ENCODE measurements around the gene MORN2. TPM values are rescaled to one million over a fixed set of nuclear protein-coding genes. Genes with fewer than 3 reads are reported as not detected.

MORN2 gene
- total RNA-seq, 2 donors from 2014 or later = 6.4 to 6.9 TPM

DNA sequence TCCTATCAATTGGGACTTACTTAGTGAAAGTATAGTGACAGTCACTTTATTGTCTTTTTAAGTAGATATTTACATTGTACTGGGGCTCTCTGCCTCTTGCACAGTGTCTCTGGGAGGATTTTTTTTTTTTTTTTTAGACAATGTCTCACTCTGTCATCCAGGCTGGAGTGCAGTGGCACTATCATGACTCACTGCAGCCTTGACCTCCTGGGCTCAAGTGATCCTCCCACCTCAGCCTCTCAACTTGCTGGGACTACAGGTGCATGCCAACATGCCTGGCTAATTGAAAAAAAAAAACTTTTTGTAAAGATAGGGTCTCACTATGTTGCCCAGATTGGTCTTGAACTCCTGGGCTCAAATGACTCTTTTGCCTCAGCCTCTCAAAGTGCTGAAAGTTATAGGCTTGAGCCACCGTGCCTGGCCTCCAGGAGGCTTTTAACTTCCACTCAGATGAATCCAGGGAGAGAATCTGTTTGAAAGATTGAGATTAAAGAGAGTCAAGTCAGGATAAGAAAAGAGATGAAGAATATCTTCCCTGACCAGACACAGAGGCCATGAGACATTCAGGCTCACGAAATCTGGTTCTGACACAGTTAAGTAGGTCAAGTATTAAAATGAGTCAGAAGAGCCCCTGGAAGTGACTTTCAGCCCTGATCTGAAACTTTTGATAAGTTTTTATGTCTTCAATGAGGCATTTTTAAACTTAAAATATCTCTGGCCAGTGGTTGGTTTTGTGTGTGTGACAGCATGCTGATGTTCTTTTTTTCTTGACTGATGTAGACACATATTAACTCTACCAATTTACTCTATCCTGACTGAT is 32.2 kb downstream of the MORN2 start:
- Mint-ChIP-seq H3K27ac (peak overlapping the region in 1 of 2 donors; percentile 63), H3K36me3 (no peaks in the 10 kb centered on the region), H3K4me3 (peak overlapping the region; percentile 63), H3K4me1 (ENCODE audit: low read depth in 2 of 2) (peaks cover 6 to 16% of the 10 kb centered on the region in 2 donors), H3K9me3 (no peaks in the 10 kb centered on the region), H3K27me3 (peaks cover 0 to 6% of the 10 kb centered on the region in 2 donors)
- DNase-seq (ENCODE audit: low spot score) = no peak
- peak; percentile 73 to 89 for ATAC-seq

- Mint-ChIP-seq H3K27me3 (peaks cover 0 to 3% of the 10 kb centered on the region in 2 donors), H3K4me3 (no peak overlapping the region), H3K9me3 (no peaks in the 10 kb centered on the region), H3K4me1 (ENCODE audit: low read depth in 2 of 2) (peaks cover 6 to 16% of the 10 kb centered on the region in 2 donors), H3K27ac (no peak overlapping the region), H3K36me3 (no peaks in the 10 kb centered on the region)
- no peak for DNase-seq (ENCODE audit: low spot score)
- ATAC-seq = no peak
Observed at GRCh38 chr2:38909872-38910271, 34.1 kb downstream of the MORN2 start.

DNA sequence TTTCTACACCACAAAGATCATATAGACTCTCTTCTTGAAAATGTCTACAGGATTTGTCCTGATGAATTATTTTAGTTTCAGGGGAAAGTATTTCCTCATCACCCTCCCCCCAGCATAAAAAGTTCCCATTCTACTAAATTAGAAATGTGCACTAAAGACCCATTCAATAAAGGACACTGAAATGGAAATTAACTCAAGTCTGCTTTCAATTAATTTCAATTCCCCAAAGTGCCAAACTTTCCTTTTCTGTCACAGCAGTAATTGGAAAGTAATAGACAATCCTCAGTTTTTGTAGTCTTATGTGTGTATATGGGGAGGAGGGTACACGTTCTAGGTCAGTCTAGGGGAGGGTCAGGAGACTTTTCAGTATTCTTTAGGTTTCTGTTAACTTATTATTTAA is 35.4 kb downstream of the MORN2 start:
- no peak overlapping the region for H3K27ac Mint-ChIP-seq
- H3K4me3 Mint-ChIP-seq = no peak overlapping the region
- peaks cover 0 to 3% of the 10 kb centered on the region in 2 donors for H3K27me3 Mint-ChIP-seq
- H3K4me1 Mint-ChIP-seq (ENCODE audit: low read depth in 2 of 2) = peaks cover 6 to 16% of the 10 kb centered on the region in 2 donors
- DNase-seq (ENCODE audit: low spot score) (no peak), ATAC-seq (no peak)
- H3K9me3 Mint-ChIP-seq = no peaks in the 10 kb centered on the region
- H3K36me3 Mint-ChIP-seq = no peaks in the 10 kb centered on the region

GRCh38 chr2:38912619-38913018 is 36.8 kb downstream of the MORN2 start:
- Mint-ChIP-seq H3K27me3 (peaks cover 0 to 3% of the 10 kb centered on the region in 2 donors), H3K4me1 (ENCODE audit: low read depth in 2 of 2) (peaks cover 6 to 14% of the 10 kb centered on the region in 2 donors), H3K36me3 (no peaks in the 10 kb centered on the region), H3K9me3 (no peaks in the 10 kb centered on the region), H3K4me3 (no peak overlapping the region), H3K27ac (no peak overlapping the region)
- DNase-seq (ENCODE audit: low spot score) (no peak), ATAC-seq (no peak)

DNA sequence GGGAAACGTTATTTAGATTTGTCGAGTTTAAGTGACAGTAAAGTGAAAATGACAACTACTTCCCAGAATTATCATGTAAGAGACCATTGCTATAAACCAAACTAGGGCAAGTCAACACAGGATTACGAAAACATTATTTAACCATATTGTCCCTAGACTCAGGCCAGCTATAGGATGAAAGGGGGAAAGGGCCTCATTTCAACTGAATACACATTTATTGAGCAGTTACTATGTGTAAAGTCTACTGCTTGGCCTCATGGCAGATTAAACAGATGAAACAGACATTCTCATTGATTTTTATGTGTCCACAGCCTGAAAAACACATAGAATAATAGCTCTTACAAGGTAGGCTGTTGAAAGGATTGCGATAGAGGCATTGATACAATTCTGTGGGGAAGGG is 46.6 kb downstream of the MORN2 start:
- no peak overlapping the region for H3K27ac Mint-ChIP-seq
- DNase-seq (ENCODE audit: low spot score) = no peak
- no peaks in the 10 kb centered on the region for H3K9me3 Mint-ChIP-seq
- no peaks in the 10 kb centered on the region for H3K4me1 Mint-ChIP-seq (ENCODE audit: low read depth in 2 of 2)
- no peak overlapping the region for H3K4me3 Mint-ChIP-seq
- H3K36me3 Mint-ChIP-seq = no peaks in the 10 kb centered on the region
- no peak for ATAC-seq
- peaks cover 15 to 19% of the 10 kb centered on the region in 2 donors for H3K27me3 Mint-ChIP-seq

DNA sequence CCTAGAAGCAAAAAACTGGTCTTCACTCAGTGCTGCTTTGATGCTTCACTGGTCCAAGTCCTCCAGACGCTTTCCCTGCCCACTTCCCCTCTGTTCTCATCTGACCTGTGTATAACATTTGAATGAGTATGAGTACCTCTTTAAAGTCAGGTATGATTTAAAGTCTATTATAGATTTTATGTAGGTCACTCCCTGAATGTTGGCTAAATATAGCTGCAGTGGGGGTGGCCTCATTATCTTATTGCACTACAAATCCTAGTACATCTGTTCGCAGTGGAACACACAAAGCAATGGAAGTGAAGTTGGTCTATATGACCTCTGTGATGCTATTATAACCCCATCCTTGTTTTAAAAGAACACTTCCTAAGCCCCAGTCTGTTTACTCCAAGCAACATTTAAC is 47.1 kb downstream of the MORN2 start:
- Mint-ChIP-seq H3K9me3 (no peaks in the 10 kb centered on the region), H3K4me1 (ENCODE audit: low read depth in 2 of 2) (no peaks in the 10 kb centered on the region), H3K36me3 (no peaks in the 10 kb centered on the region), H3K4me3 (no peak overlapping the region), H3K27me3 (peaks cover 15 to 19% of the 10 kb centered on the region in 2 donors), H3K27ac (no peak overlapping the region)
- no peak for DNase-seq (ENCODE audit: low spot score)
- ATAC-seq = no peak

DNA sequence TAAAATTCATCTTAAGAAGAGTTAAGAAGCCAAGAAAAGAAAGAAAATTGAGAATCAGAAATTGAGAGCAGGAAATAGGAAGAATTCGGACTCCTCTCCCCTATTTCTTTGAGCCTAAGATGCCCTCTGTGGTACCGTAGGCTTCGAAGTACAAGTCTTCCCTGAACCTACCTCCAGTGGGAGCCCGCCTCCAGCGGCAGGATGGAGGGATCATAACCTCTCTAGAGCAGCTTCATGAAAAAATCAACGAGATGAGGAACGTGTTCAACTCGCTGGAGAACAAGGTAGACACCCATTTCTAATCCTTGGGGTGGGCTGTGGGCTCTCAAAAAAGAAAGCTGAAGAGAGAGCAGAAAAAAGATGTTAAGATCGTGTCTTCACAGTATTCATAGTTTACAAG is 50.2 kb downstream of the MORN2 start:
- no peaks in the 10 kb centered on the region for H3K4me1 Mint-ChIP-seq (ENCODE audit: low read depth in 2 of 2)
- peaks cover 15 to 21% of the 10 kb centered on the region in 2 donors for H3K27me3 Mint-ChIP-seq
- no peaks in the 10 kb centered on the region for H3K36me3 Mint-ChIP-seq
- H3K27ac Mint-ChIP-seq = no peak overlapping the region
- H3K9me3 Mint-ChIP-seq = no peaks in the 10 kb centered on the region
- DNase-seq (ENCODE audit: low spot score) (no peak), ATAC-seq (no peak)
- H3K4me3 Mint-ChIP-seq = no peak overlapping the region

GRCh38 chr2:38930600-38930999 is 54.8 kb downstream of the MORN2 start:
- H3K27ac Mint-ChIP-seq = no peak overlapping the region
- H3K4me1 Mint-ChIP-seq (ENCODE audit: low read depth in 2 of 2) = no peaks in the 10 kb centered on the region
- DNase-seq (ENCODE audit: low spot score) (no peak), ATAC-seq (no peak)
- no peaks in the 10 kb centered on the region for H3K36me3 Mint-ChIP-seq
- H3K9me3 Mint-ChIP-seq = no peaks in the 10 kb centered on the region
- H3K27me3 Mint-ChIP-seq = peaks cover 13 to 16% of the 10 kb centered on the region in 2 donors
- no peak overlapping the region for H3K4me3 Mint-ChIP-seq

Other genes starting within 250 kb of the MORN2 start
- 10 to 100 TPM; 19.9 to 50.0 TPM for gene GALM, start 209.9 kb upstream of the MORN2 start, total RNA-seq
- 100 to 1,000 TPM; 238 to 389 TPM for gene SRSF7, start 124.6 kb upstream of the MORN2 start, total RNA-seq
- gene GEMIN6, start 97.8 kb upstream of the MORN2 start, total RNA-seq = 10 to 100 TPM; 16.4 to 23.1 TPM
- 10 to 100 TPM; 17.5 to 37.7 TPM for gene DHX57, start within 50 bp of the MORN2 start, total RNA-seq
- under 1 TPM in 1 of 2 donors, not detected in 1; 0.28 TPM for gene ARHGEF33, start 13.9 kb downstream of the MORN2 start, total RNA-seq
- 10 to 100 TPM; 57.9 to 67.1 TPM for gene SOS1, start 245.1 kb downstream of the MORN2 start, total RNA-seq

All from natural killer cell treated with Interleukin-12 subunit alpha and Interleukin-12 subunit beta and Interleukin-15 and Interleukin-18, amount 100 ng/mL, for 72 hours (primary cell).